IPS DF 6.9 (cell line): ENCODE measurements around the gene MAPT.
"Not testable (repeated sequence)": the region's sequence is repeated elsewhere in the genome, so short reads cannot be mapped to it uniquely, and the experiment has no call there.

ENCODE experiments used
- DNase-seq: peaks from one replicate; pipeline ENCODE4 v3.0.0-alpha.2; 2013; ENCODE audit warnings: low read depth, low spot score
- H3K27ac ChIP-seq: one replicate; pipeline ENCODE4 v1.5.1; 2013; ENCODE audit warnings: low read length, control low read depth
- H3K27me3 ChIP-seq: 2 replicates; pipeline ENCODE4 v1.6.1; 2013; ENCODE audit warnings: mild to moderate bottlenecking, low read length; ENCODE audit not compliant: control insufficient read depth, insufficient read depth
- H3K36me3 ChIP-seq: 2 replicates; pipeline ENCODE4 v1.6.1; 2013; ENCODE audit warnings: low read length; ENCODE audit not compliant: control insufficient read depth, insufficient read depth
- H3K4me1 ChIP-seq: 2 replicates; pipeline ENCODE4 v1.6.1; 2013; ENCODE audit warnings: low read length; ENCODE audit not compliant: control insufficient read depth, insufficient read depth
- H3K4me3 ChIP-seq: 2 replicates; pipeline ENCODE4 v1.5.1; 2013; ENCODE audit warnings: mild to moderate bottlenecking, low read length
- H3K9me3 ChIP-seq: 2 replicates; pipeline ENCODE4 v1.6.1; 2013; ENCODE audit warnings: low read length, inconsistent platforms; ENCODE audit not compliant: control insufficient read depth, insufficient read depth
- WGBS: extraction: QIAGEN DNeasy Blood & Tissue Kit; methylation state at CpG from one replicate; pipeline ENCODE4 v1.1.7; 2013; ENCODE audit warnings: mixed read lengths, missing lambda C conversion rate; ENCODE audit not compliant: insufficient read length, insufficient coverage; 5-methylcytosine and 5-hydroxymethylcytosine counted together

MAPT gene

GRCh38 chr17:45951403-45951802, 57.0 kb downstream of the MAPT start:
- no CpG with 5 or more reads among the region's 10 CpGs for WGBS
- no peaks in the 10 kb centered on the region for H3K9me3 ChIP-seq
- no peak overlapping the region for H3K27ac ChIP-seq
- H3K4me3 ChIP-seq = no peak overlapping the region
- no peaks in the 10 kb centered on the region for H3K27me3 ChIP-seq
- H3K36me3 ChIP-seq = no peaks in the 10 kb centered on the region
- no peak for DNase-seq
- no peaks in the 10 kb centered on the region; the same call in 1 of the 2 replicates for H3K4me1 ChIP-seq

DNA sequence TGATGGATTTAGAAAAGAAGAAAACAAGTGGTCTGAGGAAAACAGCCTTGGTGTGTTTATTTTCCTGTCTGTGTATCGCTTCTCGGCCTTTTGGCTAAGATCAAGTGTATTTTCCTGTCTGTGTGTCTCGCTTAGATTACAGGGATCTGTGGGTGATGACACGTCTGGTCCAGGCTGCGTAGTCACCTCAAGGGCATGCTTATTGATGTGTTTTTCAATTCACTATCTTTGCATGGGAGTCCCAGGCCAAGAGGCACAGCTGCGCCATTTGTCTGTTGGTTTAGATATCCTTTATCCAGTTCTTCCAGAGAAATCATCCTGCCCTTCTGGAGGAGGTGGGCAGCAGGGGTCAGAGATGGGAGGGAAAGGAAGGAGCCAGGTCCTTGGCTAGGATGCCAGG, 57.6 kb downstream of the MAPT start:
- WGBS = no CpG with 5 or more reads among the region's 6 CpGs
- H3K27me3 ChIP-seq = no peaks in the 10 kb centered on the region
- H3K4me1 ChIP-seq = no peaks in the 10 kb centered on the region; the same call in 1 of the 2 replicates
- no peak overlapping the region for H3K27ac ChIP-seq
- no peaks in the 10 kb centered on the region for H3K9me3 ChIP-seq
- H3K36me3 ChIP-seq = no peaks in the 10 kb centered on the region
- DNase-seq = no peak
- H3K4me3 ChIP-seq = no peak overlapping the region

GRCh38 chr17:45952814-45953320, 58.5 kb downstream of the MAPT start:
- Histone ChIP-seq H3K9me3 (no peaks in the 10 kb centered on the region), H3K4me3 (no peak overlapping the region), H3K4me1 (no peaks in the 10 kb centered on the region; the same call in 1 of the 2 replicates), H3K36me3 (no peaks in the 10 kb centered on the region), H3K27ac (no peak overlapping the region), H3K27me3 (no peaks in the 10 kb centered on the region)
- WGBS = no CpG with 5 or more reads among the region's 6 CpGs
- no peak for DNase-seq

GRCh38 chr17:45953561-45953960, 59.2 kb downstream of the MAPT start:
- H3K9me3 ChIP-seq = no peaks in the 10 kb centered on the region
- no peak overlapping the region for H3K4me3 ChIP-seq
- H3K36me3 ChIP-seq = no peaks in the 10 kb centered on the region
- DNase-seq = no peak
- no peaks in the 10 kb centered on the region for H3K27me3 ChIP-seq
- H3K4me1 ChIP-seq = no peaks in the 10 kb centered on the region; the same call in 1 of the 2 replicates
- no CpG with 5 or more reads among the region's 2 CpGs for WGBS
- no peak overlapping the region for H3K27ac ChIP-seq

- Histone ChIP-seq H3K9me3 (no peaks in the 10 kb centered on the region), H3K27me3 (no peaks in the 10 kb centered on the region), H3K4me1 (no peaks in the 10 kb centered on the region; the same call in 1 of the 2 replicates), H3K4me3 (no peak overlapping the region), H3K27ac (no peak overlapping the region), H3K36me3 (no peaks in the 10 kb centered on the region)
- DNase-seq = no peak
- WGBS = no CpG with 5 or more reads among the region's 11 CpGs
Measured at GRCh38 chr17:45954914-45955313, 60.6 kb downstream of the MAPT start.

GRCh38 chr17:45955326-45955725, 61.0 kb downstream of the MAPT start:
- H3K27me3 ChIP-seq = no peaks in the 10 kb centered on the region
- H3K9me3 ChIP-seq = no peaks in the 10 kb centered on the region
- H3K4me1 ChIP-seq = no peaks in the 10 kb centered on the region; the same call in 1 of the 2 replicates
- no peak overlapping the region for H3K4me3 ChIP-seq
- H3K36me3 ChIP-seq = no peaks in the 10 kb centered on the region
- no peak for DNase-seq
- no peak overlapping the region for H3K27ac ChIP-seq
- WGBS = no CpG with 5 or more reads among the region's 10 CpGs

DNA sequence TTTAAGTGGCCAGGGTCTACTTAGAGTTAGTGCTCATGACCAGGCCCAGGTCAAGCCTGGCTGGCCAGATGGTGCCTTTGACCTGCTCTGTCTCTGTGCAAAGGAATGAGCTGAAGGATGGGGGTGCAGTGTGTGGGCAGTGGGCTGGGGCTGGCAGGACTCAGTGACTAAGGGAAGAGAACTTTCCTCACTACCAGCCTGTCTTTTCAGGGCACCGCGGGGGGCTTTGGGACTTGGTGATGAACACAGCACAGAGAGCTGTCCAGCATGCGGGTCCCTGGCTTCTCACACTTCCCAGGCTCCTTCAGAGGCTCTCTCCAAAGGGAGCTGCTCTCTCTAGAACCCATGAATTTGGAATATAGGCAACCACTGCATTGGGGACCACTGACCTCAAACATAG, 61.7 kb downstream of the MAPT start:
- H3K4me3 ChIP-seq = no peak overlapping the region
- H3K9me3 ChIP-seq = no peaks in the 10 kb centered on the region
- H3K27ac ChIP-seq = no peak overlapping the region
- no peaks in the 10 kb centered on the region; the same call in 1 of the 2 replicates for H3K4me1 ChIP-seq
- no peaks in the 10 kb centered on the region for H3K36me3 ChIP-seq
- H3K27me3 ChIP-seq = no peaks in the 10 kb centered on the region
- WGBS = no CpG with 5 or more reads among the region's 3 CpGs
- DNase-seq = no peak

GRCh38 chr17:45956746-45957145, 62.4 kb downstream of the MAPT start:
- H3K36me3 ChIP-seq, H3K27ac ChIP-seq, H3K4me1 ChIP-seq, H3K4me3 ChIP-seq, H3K27me3 ChIP-seq, DNase-seq, H3K9me3 ChIP-seq: not testable (repeated sequence)
- WGBS = no CpG with 5 or more reads among the region's 4 CpGs

DNA sequence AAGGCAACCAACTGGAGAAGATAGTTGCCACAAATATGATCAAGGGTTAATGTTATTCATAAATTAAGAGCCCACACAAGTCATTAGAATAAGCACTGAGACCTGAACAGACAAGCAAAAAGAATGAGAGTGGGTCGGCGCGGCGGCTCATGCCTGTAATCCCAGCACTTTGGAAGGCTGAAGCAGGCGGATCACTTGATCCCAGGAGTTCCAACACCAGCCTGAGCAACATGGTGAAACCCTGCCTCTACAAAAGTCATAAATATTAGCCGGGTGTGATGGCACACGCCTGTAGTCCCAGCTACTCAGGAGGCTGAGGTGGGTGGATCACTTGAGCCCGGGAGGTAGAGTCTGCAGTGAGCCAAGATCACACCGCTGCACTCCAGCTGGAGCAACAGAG, 64.0 kb downstream of the MAPT start:
- Histone ChIP-seq H3K9me3 (no peaks in the 10 kb centered on the region), H3K27ac (no peak overlapping the region), H3K27me3 (no peaks in the 10 kb centered on the region), H3K4me1 (no peaks in the 10 kb centered on the region), H3K36me3 (no peaks in the 10 kb centered on the region), H3K4me3 (no peak overlapping the region)
- WGBS = no CpG with 5 or more reads among the region's 9 CpGs
- no peak for DNase-seq

GRCh38 chr17:45958994-45959665, 64.8 kb downstream of the MAPT start:
- no CpG with 5 or more reads among the region's 9 CpGs for WGBS
- H3K27ac ChIP-seq = no peak overlapping the region
- no peaks in the 10 kb centered on the region for H3K9me3 ChIP-seq

DNA sequence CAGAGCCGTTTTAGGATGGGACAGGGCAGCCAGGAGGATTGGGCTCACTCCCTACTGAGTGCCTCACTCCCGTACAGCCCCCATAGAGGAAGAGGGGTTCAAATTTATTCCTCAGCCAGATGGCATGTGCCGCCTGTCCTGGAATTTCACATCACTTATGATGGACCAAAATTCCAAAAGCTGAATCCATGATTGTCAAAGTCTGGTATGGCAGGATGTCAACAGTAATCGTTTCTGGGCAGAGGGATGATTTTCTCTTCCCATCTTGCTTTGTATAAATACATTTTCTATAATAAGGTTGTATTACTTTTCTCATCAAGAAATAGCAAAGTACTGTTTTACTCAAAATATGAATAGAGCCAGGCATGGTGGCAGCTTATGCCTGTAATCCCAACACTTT, 66.0 kb downstream of the MAPT start:
- Histone ChIP-seq H3K36me3 (no peaks in the 10 kb centered on the region), H3K4me3 (no peak overlapping the region), H3K4me1 (no peaks in the 10 kb centered on the region), H3K27me3 (no peaks in the 10 kb centered on the region), H3K27ac (no peak overlapping the region), H3K9me3 (no peaks in the 10 kb centered on the region)
- WGBS = no CpG with 5 or more reads among the region's 4 CpGs
- no peak for DNase-seq

More at GRCh38 chr17:45958994-45959665, 64.8 kb downstream of the MAPT start:
- no peaks in the 10 kb centered on the region for H3K36me3 ChIP-seq
- no peak overlapping the region for H3K4me3 ChIP-seq
- H3K4me1 ChIP-seq = no peaks in the 10 kb centered on the region
- no peak for DNase-seq
- H3K27me3 ChIP-seq = no peaks in the 10 kb centered on the region
